Activated CD4-positive, alpha-beta T cell treated with anti-CD3 and anti-CD28 coated beads, Interleukin-2, amount 50 U/mL, for 24 hours (primary cell): ENCODE data around the gene ILDR1.

Experiments
- DNase-seq, 2 donors: peaks; one replicate each; pipeline ENCODE4 v3.0.0-alpha.2; 2020; ENCODE audit warnings: low read depth in 1 of 2, low spot score in 1 of 2

ILDR1 gene

DNA sequence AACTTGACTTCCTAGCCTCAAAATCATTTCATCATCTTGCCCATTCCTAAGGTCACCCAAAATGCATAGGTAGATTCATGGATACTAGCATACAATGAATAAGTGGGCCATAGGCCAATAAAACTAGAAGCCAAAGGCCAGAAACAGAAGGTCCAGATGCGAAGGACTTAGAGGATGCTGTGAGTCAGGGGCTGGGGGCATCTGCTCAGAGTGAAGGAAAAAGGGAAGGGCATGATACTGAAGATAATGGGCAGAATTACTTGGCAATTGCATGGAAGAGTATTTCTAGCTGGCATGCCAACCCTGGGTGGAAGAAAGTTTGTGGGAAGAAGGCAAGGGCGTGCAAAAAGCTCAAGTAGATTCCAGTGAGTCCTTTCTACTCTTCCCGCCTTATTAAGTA, 27.5 kb downstream of the ILDR1 start:
- DNase-seq = no peak

DNA sequence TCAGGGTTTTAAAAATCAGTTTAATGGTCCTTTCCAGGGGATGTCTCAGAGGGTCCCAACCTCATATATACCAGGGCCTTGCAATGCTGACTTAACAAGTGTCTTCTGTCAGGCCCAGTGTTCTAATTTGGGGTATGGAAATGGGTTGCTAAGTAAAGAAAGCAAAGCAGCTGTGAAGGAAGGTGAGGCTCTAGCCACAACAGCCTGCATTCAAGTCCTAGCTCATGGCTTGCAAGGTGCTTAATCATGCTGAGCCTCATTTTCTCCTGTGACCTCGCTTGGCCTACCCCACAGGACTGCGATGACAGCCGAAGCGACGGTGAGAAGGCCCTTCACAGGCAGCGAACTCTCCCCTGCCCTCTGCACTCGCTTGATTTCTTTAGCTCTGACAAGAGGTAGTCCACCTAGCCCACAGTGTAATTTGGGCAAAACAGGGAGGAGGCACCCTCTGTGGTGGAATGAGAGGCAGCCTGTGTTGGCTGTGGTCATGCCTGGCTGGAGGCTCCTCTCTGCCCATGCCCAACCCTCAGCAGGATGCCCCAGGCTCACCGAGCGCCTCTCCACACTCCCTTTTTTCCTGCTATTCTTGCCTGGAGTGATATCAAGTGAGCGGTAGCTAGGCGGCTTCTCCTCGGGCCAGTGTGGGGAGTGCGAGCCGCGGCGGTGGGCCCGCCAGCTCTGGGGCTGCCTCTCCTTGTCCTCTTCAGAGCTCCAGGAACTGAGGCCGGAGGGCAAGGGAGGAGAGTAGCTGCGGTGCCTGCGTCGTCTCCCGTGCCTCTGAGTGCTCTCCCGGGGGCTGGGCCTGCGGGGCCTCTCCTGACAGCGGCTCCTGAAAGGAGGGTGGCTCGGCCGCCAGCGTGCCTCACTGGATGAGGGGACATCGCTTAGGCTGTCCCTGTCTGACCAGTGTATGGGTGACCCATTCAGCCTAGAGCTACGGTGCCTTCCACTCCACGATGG, 29.2 kb downstream of the ILDR1 start:
- DNase-seq = no peak

DNA sequence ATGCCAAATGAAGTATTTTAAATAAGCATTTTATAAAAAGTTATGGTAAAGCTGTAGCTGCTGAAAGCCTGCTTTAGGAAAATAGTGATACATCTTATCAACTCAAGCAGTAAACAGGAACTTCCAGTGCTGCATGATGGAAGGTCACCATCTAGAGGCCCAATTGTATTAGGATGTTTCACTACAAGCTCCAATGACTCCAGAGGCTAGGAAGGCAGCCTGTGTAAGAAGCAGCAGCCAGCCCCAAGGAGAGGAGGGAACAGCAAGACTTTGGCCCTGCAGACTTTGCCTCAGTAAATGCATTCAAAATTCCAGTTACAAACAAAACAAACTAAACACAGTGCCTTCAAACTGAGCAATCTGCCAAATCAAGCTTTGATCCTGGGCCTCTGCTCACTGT, 32.1 kb downstream of the ILDR1 start:
- DNase-seq = no peak

DNA sequence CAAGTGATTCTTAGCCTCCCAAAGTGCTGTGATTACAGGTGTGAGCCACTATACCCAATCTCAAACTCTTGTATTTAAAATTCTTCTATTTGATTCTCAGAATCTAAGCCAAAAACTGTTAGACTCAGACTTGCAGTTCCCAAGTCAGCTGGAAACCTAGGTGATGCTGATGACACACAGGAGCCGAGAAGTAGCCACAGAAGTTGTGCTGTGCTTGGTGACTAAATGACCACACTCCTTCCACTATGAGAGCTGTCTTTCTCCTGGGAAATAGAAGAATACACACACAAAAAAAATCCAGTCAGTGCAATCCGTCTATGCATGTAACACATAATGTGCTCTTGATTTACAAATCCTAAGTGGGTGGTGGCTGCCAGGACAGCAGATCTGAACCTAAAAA, 33.9 kb downstream of the ILDR1 start:
- DNase-seq = no peak

DNA sequence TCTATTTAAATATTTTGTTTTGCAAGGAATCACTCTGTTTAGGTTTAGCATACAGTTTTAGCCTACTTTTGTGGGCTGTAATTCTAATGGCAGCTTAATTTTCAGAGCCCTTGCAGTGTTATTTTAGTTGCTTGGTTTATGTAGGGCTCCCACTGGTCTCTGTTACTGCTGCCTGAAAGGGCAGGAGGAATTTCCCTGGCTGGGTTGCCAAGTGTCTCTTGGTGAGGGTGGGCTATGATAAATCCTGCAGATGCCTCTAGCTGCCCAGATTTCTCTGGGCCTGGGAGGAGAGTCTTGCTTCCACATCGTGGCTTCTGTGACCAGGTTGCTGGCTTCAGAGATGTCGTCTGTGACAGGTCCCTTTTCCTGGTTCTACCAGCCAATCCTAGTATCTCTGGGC, 36.2 kb downstream of the ILDR1 start:
- DNase-seq = no peak

DNA sequence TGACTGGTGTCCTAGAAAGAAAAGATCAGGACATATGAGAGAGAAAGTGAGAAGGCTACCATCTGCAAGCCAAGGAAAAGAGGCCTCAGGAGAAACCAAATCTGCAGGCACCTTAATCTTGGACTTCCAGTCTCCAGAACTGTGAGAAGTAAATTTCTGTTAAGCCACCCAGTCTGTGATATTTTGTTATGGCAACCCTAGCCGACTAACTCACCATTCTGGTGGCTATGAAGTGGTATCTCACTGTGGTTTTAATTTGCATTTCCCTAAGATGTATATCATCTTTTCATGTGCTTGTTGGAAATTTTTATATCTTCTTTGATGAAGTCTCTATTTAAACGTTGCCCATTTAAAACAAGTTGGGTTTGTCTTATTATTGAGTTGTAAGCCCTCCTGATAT, 40.6 kb downstream of the ILDR1 start:
- no peak for DNase-seq

DNA sequence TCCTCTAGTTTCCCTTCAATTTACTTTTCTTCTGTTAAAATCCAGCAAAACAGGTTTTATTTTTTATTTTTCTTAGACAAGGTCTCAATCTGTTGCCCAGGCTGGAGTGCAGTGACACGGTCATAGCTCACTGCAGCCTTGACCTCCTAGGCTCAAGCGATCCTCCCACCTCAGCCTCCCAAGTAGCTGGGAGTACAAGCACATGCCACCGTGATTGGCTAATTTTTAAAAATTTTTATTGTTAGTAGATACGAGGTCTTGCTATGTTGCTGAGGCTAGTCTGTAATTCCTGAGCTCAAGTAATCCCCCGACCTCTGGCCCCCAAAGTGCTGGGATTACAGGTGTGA, 41.6 kb downstream of the ILDR1 start:
- DNase-seq = no peak

DNA sequence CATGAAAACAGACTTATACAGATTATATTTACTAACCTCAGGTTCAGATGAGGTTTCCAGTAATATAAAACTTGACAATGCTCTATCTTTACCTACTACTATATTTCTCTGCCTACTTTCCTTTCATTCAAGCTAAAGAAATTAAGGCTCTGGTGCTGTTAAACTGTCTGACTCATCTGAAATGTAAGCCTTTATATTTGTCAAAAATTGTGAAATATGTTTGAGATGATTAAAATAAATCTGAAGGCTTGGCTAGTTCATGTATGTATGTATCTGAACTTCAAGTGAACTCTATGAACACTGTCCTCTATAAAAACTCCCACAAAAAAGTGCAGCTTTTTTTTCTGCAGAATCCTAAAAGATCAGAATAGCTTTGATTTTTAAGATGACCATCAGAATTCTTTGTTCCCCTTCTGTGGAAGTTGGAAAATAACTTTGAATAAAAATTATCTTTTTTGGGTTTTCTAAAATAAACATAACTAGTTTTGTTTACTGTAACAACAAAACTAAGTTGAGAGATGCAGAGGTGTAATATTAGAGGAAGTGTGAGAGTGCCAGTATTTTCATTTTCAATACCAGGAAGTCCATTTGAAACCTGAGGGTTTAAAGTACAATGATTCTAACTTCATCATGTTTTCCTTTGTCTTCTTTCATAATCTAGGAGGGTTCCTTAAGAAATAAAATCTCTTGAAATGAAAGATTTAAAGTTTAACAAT, 42.2 kb downstream of the ILDR1 start:
- DNase-seq = no peak

DNA sequence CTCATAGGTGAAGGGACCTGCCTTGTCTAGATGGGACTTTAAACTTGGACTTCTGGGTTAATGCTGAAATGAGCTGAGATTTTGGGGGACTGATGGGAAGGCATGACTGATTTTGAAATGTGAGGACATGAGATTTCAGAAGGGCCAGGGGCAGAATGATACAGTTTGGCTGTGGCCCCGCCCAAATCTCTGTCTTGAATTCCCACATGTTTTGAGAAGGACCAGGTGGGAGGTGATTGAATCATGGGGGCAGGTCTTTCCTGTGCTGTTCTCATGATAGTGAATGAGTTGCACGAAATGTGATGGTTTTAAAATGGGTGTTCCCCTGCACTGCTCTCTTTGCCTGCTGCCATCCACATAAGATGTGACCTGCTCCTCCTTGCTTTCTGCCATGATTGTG, 42.8 kb downstream of the ILDR1 start:
- no peak for DNase-seq

DNA sequence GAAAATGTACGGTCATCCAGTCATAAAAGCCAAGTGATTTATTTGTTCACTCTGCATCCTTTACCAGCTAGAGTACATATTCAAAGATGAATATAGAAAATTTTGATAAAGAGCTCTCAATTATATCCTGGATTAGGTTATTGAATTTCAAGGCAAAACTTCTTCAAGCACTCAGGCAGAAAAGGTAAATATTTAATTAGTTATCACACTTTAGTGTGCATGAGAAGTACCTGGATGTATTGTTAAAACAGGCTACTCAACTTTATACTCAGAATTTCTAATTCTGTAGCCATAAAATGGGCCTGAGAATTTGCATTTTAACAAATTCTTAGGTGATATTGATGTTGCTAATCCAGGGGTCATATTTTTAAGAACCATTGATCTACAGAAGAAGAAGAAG, 45.3 kb downstream of the ILDR1 start:
- no peak for DNase-seq

DNA sequence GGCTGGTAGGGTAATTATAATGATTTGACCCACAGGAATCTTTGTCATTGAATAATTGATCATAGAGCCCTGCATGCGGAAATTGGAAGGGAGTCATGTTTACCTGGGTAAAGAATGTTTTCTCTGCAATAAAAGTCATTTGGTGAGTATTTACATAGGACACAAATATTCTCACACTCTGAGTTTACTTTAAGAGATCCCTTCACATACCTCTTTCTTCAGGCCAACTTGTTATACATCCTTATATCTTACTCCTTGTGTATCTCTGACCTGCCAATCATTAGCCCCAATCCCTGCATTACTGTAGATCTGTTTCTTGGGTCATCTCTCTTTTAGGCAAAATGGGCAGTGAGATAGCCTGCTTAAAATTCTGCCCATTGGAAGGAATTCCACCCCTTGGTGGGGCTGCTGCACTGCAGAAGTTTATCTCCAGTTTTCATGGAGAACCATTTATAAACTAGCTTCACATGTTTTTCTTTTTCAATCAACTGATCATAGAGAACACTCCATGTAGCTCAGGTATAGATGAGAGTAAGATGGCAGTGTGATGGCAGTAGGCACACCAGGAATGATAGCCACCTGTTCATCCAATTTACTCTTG, 46.2 kb downstream of the ILDR1 start:
- DNase-seq = no peak

DNA sequence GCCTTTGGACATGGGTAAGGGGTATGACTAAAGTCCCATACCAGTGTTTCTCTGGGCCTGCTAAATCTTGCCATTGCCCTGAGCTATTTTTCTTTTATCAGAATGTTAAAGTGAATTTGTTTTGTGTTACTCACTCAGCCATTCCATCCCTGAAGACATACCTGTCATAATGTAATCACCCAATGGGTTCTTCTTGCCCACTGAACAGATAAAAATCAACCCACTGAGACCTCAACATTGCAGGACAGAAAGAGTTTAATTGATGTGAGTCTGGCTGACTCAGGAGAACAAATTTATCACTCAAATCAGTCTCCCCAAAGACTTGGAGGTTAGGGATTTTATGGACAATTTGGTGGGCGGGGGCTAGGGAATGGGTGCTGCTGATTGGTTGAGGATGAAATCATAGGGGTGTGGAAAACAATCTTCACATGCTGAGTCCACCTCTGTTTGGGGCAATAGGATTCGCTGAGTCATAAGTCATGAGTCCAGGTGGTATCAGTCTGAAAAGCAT, 47.4 kb downstream of the ILDR1 start:
- no peak for DNase-seq

DNA sequence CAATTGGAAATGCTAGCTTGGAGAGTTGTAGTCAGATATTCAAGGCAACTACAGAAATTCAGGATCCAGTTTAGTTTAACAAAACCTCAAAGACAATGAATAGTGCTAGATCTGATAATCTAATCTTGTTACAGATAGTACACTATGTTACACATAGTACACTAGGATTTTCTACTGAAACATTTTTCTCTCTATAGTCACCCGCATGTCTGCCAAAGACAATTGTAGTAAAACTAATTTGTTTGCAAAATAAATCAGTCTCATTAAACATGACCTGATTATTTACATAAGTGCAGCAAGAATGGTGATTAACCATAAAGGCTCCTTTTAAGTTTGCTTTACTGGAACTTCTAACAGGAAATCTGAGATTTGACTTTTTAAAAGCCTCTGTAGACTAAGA, 52.0 kb downstream of the ILDR1 start:
- no peak for DNase-seq

DNA sequence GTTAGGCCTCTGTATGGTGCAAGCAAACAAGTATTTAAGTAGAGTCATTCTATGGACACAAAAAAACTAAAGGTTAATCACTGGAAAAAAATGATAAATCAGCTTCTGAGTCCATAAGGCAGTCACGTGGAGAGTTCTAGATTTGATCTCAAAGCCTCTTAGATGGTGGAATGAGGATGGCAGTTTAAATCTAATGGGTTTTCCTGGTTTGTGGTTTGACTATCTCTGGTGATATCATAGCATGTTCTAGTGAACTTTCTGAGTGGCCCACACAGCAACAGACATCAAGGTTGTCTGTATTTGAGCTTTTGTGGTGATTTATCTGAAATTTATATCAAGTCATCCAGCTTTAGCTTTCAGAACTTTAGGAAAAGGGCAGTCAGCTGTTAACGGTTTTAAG, 52.4 kb downstream of the ILDR1 start:
- no peak for DNase-seq

DNA sequence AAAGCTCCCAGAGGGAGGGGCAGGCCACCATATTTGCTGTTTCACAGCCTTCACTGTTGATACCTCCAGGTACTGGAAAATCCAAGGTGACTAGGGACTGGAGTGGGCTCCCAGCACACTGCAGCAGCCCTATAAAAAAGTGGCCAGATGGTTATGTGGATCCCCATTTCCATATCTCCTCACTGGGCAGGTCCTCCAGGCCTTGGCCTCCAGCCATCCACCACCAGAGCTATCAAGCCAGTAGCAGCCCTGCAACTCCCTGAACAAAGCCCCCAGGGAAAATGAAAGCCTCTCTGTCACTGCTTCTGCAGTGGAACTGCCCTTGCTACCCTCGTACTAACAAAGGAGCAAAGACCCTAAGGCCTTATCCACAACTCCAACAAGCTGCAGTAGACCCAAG, 58.4 kb downstream of the ILDR1 start:
- DNase-seq = no peak

DNA sequence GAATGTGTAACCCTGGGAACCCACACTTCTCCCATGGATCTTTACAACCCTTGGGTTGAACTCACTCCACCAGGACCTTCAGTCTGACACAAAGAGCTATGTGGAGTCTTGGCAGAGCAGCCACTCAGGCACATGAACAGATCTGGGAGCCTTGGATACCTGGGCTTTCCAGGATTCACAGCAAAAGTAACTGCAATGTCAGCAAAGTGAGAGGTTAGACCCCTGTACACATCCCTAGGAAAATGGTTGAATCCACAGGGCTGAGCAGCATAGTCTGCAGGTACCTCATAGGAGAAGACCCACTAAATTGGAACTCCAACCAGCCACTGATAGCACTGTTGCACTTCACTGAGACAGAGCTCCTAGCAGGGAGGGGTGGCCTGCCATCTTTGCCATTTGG, 59.6 kb downstream of the ILDR1 start:
- DNase-seq = no peak

DNA sequence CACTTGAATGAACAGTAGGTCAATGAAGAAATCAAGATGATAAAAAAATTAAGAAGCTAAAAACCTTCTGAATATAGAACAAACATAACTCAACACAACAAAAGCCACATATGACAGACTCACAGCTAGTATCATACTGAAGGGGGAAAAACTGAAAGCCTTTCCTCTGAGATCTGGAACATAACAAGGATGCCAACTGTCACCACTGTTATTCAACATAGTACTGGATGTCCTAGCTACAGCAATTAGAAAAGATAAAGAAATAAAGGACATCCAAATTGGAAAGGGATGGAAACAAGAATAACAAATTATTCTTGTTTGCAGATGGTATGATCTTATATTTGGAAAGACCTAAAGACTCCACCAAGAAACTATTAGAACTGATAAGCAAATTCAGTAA, 60.8 kb downstream of the ILDR1 start:
- DNase-seq = no peak

DNA sequence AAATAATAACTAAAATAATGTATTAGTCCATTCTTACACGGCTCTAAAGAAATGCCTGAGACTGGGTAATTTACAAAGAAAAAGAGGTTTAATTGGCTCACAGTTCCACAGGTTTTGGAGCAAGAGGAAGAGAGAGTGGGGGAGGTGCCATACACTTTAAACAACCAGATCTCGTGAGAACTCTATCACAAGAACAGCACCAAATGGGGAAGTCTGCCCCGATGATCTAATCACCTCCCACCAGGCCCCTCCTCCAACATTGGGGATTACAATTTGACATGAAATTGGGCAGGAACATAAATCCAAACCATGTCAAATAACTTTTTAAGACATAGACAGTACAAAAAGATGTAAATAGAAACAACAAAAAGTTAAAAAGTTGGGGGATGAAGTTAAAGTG, 63.2 kb downstream of the ILDR1 start:
- DNase-seq = no peak

DNA sequence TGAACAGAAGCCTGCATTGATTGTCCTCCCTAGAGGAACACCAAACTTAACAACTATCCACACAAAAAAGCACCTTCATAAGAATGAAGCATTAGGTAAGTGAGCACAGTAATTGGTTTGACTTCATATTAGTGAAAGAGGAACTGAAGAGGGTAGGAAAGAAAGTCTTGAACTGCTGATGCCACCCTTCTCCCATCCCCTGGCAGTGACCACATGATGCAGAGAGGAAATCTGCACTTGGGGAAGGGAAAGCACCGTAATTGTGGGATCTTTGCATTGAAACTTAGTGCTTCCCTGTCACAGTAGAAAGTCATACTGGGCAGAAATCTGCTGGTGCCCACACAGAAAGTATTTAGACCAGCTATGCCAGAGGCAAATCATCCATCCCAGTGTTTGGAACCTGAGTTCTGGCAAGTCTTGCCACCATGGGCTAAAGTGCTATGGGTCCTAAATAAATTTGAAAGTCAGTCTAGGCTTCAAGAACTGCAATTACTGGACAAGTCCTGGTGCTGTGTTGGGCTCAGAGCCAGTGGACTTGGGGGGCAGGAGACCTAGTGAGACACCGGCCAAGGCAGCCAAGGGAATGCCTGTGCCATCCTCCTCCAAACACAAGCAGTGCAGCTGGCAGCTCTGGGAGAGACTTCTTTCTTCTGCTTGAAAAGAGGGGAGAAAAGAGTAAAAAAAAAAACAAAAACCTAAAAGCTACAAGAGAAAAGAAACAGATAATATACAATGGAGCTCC, 64.2 kb downstream of the ILDR1 start:
- DNase-seq = no peak

DNA sequence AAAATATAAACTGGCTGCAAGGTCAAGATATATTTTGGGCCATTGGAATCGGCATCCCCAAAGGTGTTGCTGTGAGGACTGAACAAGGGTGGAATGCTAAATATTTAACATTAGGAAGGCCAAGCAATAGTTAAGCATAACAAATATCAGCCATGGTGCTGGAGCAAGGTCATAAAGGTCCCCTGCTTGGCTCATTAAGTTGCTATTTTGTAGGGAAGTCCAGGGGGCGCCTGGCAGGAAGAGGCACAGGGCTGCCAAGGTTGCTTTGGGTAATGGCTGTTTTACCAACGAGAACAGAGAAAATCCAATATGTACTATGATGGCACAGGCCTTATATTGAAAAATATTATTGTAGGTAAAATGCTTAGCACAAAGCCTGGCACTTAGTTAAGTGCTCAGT, 65.7 kb downstream of the ILDR1 start:
- no peak for DNase-seq

DNA sequence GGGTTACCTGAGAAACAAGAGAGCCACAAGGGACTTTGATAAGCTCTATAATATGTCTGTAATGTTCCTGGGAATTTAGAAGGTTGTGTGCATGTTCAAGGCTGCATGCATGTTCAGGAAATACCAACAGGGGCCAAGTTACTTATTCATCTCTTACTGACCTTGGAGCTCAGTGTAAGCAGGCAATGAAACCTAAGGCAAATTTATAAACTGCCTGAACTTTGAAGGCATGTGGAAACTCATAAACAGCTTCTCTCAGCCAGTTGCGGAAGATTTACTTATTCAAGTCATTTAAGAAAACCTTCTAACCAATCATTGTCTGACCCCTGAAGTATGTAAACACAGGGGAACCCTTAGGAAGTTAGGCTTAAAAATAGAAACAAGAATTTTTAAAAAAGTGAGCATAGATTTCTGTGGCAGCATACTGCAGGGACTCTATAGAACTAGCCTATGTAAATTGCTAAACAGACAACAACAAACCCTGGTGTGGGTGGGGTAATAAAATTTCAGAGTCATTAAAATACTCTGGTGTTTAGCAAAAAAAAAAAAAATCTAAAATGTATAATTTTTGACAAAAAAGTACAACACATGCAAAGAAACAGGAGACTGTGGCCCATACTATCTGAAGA, 70.6 kb downstream of the ILDR1 start:
- no peak for DNase-seq
